ENCODE results near the gene FCHO2. TPM values are rescaled to one million over a fixed set of nuclear protein-coding genes. Genes with fewer than 3 reads are reported as not detected.

The FCHO2 gene
- total RNA-seq, 4 donors from 2014 or later, result 30.2 to 41.8 (median 36.6) TPM

- intact Hi-C loops (cut with DNase I), result no loop called here
- peaks cover 5 to 50% (median 13%) of the 10 kb centered on the region in 3 donors for H3K4me1 ChIP-seq
- peaks cover 0 to 4% (median 0%) of the 10 kb centered on the region in 3 donors for H3K36me3 ChIP-seq
- peaks cover 0 to 32% (median 0%) of the 10 kb centered on the region in 4 donors for H3K27me3 ChIP-seq
- no peak for DNase-seq
- H3K9me3 ChIP-seq, result no peaks in the 10 kb centered on the region
- H3K27ac ChIP-seq, result peak overlapping the region in 2 of 4 donors; percentile 2 to 77
- WGBS, 2 donors, result 84 to 85% methylated on average over 5 of the region's 5 CpGs
- H3K4me3 ChIP-seq, result no peak overlapping the region
- TF ChIP-seq CTCF (IDR thresholded peaks at IDR 0.05) (no peak), POLR2A (IDR thresholded peaks at IDR 0.05) (no peak)
These were observed 162.6 kb downstream of the FCHO2 start for GRCh38 chr5:73118391-73118973.

GRCh38 chr5:73119451-73120157, 163.8 kb downstream of the FCHO2 start:
- intact Hi-C loops (cut with DNase I), result no loop called here
- H3K27me3 ChIP-seq, result peaks cover 0 to 37% (median 0%) of the 10 kb centered on the region in 4 donors
- peak overlapping the region; percentile 40 to 65 (median 55) for H3K4me3 ChIP-seq
- H3K27ac ChIP-seq, result peak overlapping the region; percentile 55 to 77 (median 68)
- DNase-seq, result no peak
- H3K9me3 ChIP-seq, result no peaks in the 10 kb centered on the region
- TF ChIP-seq POLR2A (IDR thresholded peaks at IDR 0.05) (no peak), CTCF (IDR thresholded peaks at IDR 0.05) (no peak)
- H3K4me1 ChIP-seq, result peaks cover 5 to 50% (median 13%) of the 10 kb centered on the region in 3 donors
- 58 to 69% methylated on average over 10 to 14 of the region's 40 CpGs for WGBS, 2 donors
- H3K36me3 ChIP-seq, result peaks cover 0 to 8% (median 0%) of the 10 kb centered on the region in 3 donors

- intact Hi-C loops (cut with DNase I), result no loop called here
- 4 to 5% methylated on average over 3 to 6 of the region's 94 CpGs for whole genome bisulfite sequencing, 2 donors
- H3K27ac ChIP-seq, result peak within 1 kb of the TSS; percentile 55 to 77 (median 68)
These were observed 164.6 kb downstream of the FCHO2 start, which contains the start of gene TMEM171 for GRCh38 chr5:73120222-73121118. Gene TMEM171, plus strand, starts transcription at chr5:73120575. Its CDS starts 2,799 bp downstream, at chr5:73123374.

GRCh38 chr5:73121119-73121463, 165.2 kb downstream of the FCHO2 start:
- no peak for TF ChIP-seq CTCF (IDR thresholded peaks at IDR 0.05)
- TF ChIP-seq POLR2A (IDR thresholded peaks at IDR 0.05), result no peak
- no peak for DNase-seq
- Histone ChIP-seq H3K36me3 (peaks cover 0 to 8% (median 0%) of the 10 kb centered on the region in 3 donors), H3K4me1 (peaks cover 5 to 50% (median 13%) of the 10 kb centered on the region in 3 donors), H3K27ac (peak overlapping the region in 3 of 4 donors; percentile 52 to 77 (median 74)), H3K4me3 (peak overlapping the region; percentile 40 to 65 (median 55)), H3K9me3 (no peaks in the 10 kb centered on the region), H3K27me3 (peaks cover 0 to 41% (median 0%) of the 10 kb centered on the region in 4 donors)
- 31 to 39% methylated on average over 6 of the region's 6 CpGs for WGBS, 2 donors
- intact Hi-C loops (cut with DNase I), result no loop called here

More at GRCh38 chr5:73120222-73121118, 164.6 kb downstream of the FCHO2 start, which contains the start of gene TMEM171:
- Histone ChIP-seq H3K4me1 (peaks cover 5 to 50% (median 13%) of the 10 kb centered on the region in 3 donors), H3K27me3 (peaks cover 0 to 41% (median 0%) of the 10 kb centered on the region in 4 donors), H3K4me3 (peak within 1 kb of the TSS; percentile 40 to 65 (median 55)), H3K36me3 (peaks cover 0 to 8% (median 0%) of the 10 kb centered on the region in 3 donors), H3K9me3 (no peaks in the 10 kb centered on the region)
- DNase-seq, result no peak
- no peak for TF ChIP-seq CTCF (IDR thresholded peaks at IDR 0.05)
- peak in 2 of 4 donors; percentile 27 to 44 for TF ChIP-seq POLR2A (IDR thresholded peaks at IDR 0.05)
